ENCODE measurements around the gene ONECUT1. TPM values are rescaled to one million over a fixed set of nuclear protein-coding genes. Genes with fewer than 3 reads are reported as not detected.

ONECUT1 gene
- total and polyA plus RNA-seq, 5 donors from 2014 or later: not detected

DNA sequence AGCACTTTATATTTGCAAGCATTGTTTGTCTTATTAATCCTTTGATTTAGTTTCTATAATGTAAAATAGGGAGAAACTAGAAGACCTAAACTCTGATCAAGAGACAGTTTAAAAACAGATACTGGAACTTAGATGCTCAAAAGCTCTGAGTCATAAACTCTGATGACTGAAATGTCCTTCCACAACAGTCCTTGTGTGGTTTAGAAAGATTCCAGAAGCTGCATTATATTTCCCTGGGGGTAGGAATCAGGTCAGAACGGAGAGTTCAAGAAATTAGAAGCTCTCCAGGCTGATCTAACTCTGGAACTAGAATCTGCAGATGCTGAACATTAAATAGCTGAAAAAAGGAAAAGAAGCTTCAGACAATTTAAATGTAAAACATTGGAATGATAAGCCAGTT lies 18.3 kb upstream of the ONECUT1 start:
- H3K4me1 Mint-ChIP-seq: peaks cover 0 to 15% (median 6%) of the 10 kb centered on the region in 4 donors
- H3K4me1 ChIP-seq (ENCODE audit: control insufficient read depth, insufficient read depth, low read length, poor library complexity, severe bottlenecking): peaks cover 30% of the 10 kb centered on the region
- ATAC-seq (ENCODE audit: low read depth in 2 of 2): no peak

DNA sequence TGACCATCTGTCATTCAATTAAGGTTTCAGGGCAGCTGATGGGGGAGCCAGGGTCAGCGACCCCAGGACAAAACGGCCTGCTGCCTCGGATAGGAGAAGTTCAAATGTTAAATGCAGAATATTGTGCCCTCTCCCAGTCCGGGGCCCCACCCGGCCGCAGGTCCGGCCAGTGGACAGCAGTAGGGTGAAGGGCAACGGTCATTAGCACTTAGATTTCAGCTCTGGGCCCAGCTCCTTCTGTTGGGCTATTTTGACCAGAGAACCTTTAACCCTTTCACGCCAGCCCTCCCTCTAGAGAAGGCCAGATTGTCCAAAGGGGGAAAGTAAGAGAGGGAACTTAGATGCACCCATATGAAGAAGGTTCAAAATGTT lies 16.1 kb upstream of the ONECUT1 start:
- Mint-ChIP-seq H3K27me3 (peaks cover 88% of the 10 kb centered on the region), H3K4me1 (peaks cover 4 to 21% (median 9%) of the 10 kb centered on the region in 4 donors), H3K36me3 (no peaks in the 10 kb centered on the region), H3K9me3 (peaks cover 0 to 9% (median 0%) of the 10 kb centered on the region in 7 donors), H3K4me3 (peak overlapping the region in 2 of 4 donors; percentile 13 to 74), H3K27ac (no peak overlapping the region)
- Histone ChIP-seq H3K4me3 (ENCODE audit: low read depth, low read length) (no peak overlapping the region), H3K4me1 (ENCODE audit: control insufficient read depth, insufficient read depth, low read length, poor library complexity, severe bottlenecking) (peaks cover 34% of the 10 kb centered on the region), H3K27me3 (ENCODE audit: control insufficient read depth, insufficient read depth, low read length) (peaks cover 60% of the 10 kb centered on the region), H3K9me3 (ENCODE audit: control insufficient read depth in 2 of 2, low read length in 2 of 2) (peaks cover 0 to 5% of the 10 kb centered on the region in 2 experiments), H3K27ac (ENCODE audit: insufficient read depth, low read length, poor library complexity, severe bottlenecking) (no peak overlapping the region), H3K36me3 (ENCODE audit: control insufficient read depth, insufficient read depth, low read length) (no peaks in the 10 kb centered on the region)
- ATAC-seq (ENCODE audit: low read depth in 2 of 2): no peak
- no peak for DNase-seq

More for the DNA sequence above, 18.3 kb upstream of the ONECUT1 start:
- no peaks in the 10 kb centered on the region for H3K9me3 ChIP-seq (ENCODE audit: control insufficient read depth in 2 of 2, low read length in 2 of 2)
- peak overlapping the region in 1 of 4 donors; percentile 51 for H3K4me3 Mint-ChIP-seq
- H3K27ac Mint-ChIP-seq: no peak overlapping the region
- no peak overlapping the region for H3K4me3 ChIP-seq (ENCODE audit: low read depth, low read length)
- peaks cover 0 to 1% (median 0%) of the 10 kb centered on the region in 7 donors for H3K9me3 Mint-ChIP-seq
- no peaks in the 10 kb centered on the region for H3K36me3 Mint-ChIP-seq
- no peaks in the 10 kb centered on the region for H3K36me3 ChIP-seq (ENCODE audit: control insufficient read depth, insufficient read depth, low read length)
- DNase-seq: no peak
- peaks cover 86% of the 10 kb centered on the region for H3K27me3 Mint-ChIP-seq
- H3K27ac ChIP-seq (ENCODE audit: insufficient read depth, low read length, poor library complexity, severe bottlenecking): no peak overlapping the region
- peaks cover 45% of the 10 kb centered on the region for H3K27me3 ChIP-seq (ENCODE audit: control insufficient read depth, insufficient read depth, low read length)

DNA sequence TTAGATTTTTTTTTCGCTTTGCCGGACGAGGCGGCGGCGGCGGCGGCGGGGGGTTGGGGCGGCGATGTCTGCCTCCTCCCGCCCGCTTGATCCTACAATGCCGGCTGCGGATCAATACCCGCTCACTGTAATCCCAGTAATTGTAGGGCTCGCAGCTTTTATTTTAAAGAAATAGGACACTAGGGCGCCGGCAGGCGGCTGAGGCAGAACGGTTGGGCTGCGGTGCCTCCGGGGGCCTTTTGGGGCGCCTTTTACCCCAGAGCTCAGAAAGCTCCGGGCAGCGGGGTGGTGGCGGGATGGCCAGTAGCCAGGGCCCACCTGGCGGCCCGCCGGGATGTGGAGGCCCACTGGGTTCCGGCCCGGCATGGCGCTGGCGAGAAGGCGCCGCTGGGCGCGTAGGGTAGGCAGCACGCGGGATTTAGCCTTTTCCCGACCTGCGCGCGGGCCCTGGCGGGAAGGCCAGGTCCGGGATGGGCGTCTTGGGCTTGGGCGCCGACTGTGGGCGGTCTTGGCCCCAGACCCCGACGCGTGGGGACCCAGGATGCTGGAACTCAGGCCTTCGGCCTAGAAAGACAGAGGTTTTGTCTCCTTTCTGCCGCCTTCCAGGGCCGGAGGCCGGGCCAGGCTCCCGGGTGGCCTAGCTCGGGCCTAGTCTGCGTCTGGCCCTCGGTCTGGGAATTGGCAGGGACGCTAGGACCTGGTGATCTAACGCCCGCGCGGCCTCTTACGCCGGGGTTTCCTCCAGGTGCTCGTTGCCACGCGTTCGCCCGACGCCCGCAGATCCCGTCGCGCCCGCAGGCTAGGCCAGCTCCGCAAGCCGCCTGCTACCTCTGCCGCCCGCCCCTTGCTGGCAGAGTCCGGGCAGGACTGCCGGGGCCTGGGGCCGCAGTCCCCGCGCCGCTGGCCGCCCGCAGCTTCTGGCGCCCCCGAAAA lies 15.5 kb upstream of the ONECUT1 start:
- peak; percentile 37 to 40 for ATAC-seq (ENCODE audit: low read depth in 2 of 2)
- H3K27me3 ChIP-seq (ENCODE audit: control insufficient read depth, insufficient read depth, low read length): peaks cover 59% of the 10 kb centered on the region
- H3K36me3 ChIP-seq (ENCODE audit: control insufficient read depth, insufficient read depth, low read length): no peaks in the 10 kb centered on the region
- H3K9me3 ChIP-seq (ENCODE audit: control insufficient read depth in 2 of 2, low read length in 2 of 2): peaks cover 0 to 9% of the 10 kb centered on the region in 2 experiments
- no peak overlapping the region for H3K4me3 ChIP-seq (ENCODE audit: low read depth, low read length)
- H3K4me1 Mint-ChIP-seq: peaks cover 4 to 25% (median 13%) of the 10 kb centered on the region in 4 donors
- no peak overlapping the region for H3K27ac Mint-ChIP-seq
- peaks cover 34% of the 10 kb centered on the region for H3K4me1 ChIP-seq (ENCODE audit: control insufficient read depth, insufficient read depth, low read length, poor library complexity, severe bottlenecking)
- no peak for DNase-seq
- H3K36me3 Mint-ChIP-seq: no peaks in the 10 kb centered on the region
- H3K4me3 Mint-ChIP-seq: peak overlapping the region in 3 of 4 donors; percentile 79 to 88 (median 84)
- H3K27ac ChIP-seq (ENCODE audit: insufficient read depth, low read length, poor library complexity, severe bottlenecking): no peak overlapping the region
- peaks cover 90% of the 10 kb centered on the region for H3K27me3 Mint-ChIP-seq
- peaks cover 0 to 15% (median 0%) of the 10 kb centered on the region in 7 donors for H3K9me3 Mint-ChIP-seq

DNA sequence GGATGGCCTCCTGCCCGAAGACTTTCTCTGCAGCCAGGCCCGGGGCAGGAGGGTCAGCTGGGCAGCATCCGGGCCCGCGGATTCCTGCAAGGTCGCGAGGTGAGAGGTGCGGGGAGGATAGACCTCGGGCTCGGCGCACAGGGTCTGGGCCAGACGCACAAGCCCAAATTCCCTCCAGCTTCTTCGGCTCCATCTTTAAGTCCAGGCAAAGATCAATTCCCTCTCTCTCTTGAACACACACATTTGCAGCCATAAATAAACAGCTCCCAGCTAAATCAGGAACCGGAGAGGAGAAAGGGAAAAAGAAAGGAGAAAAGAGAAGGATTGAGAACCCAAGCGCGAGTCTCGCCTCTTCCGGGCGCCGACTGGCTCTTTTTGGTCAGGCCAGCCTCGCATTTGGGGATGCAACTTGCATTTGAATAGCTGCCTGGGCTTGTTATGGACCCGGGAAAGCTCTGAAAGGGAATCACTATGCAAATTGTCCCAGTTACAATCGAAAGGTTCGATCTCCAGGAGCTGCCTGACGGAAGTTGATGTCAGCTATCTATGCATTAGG lies 14.5 kb upstream of the ONECUT1 start:
- peak overlapping the region; percentile 69 for H3K4me3 ChIP-seq (ENCODE audit: low read depth, low read length)
- DNase-seq (no peak), ATAC-seq (ENCODE audit: low read depth in 2 of 2) (no peak)
- Mint-ChIP-seq H3K27ac (no peak overlapping the region), H3K4me1 (peaks cover 4 to 29% (median 18%) of the 10 kb centered on the region in 4 donors), H3K27me3 (peaks cover 93% of the 10 kb centered on the region), H3K36me3 (no peaks in the 10 kb centered on the region), H3K9me3 (peaks cover 0 to 15% (median 0%) of the 10 kb centered on the region in 7 donors), H3K4me3 (peak overlapping the region; percentile 50 to 88 (median 86))
- H3K9me3 ChIP-seq (ENCODE audit: control insufficient read depth in 2 of 2, low read length in 2 of 2): peaks cover 0 to 9% of the 10 kb centered on the region in 2 experiments
- H3K4me1 ChIP-seq (ENCODE audit: control insufficient read depth, insufficient read depth, low read length, poor library complexity, severe bottlenecking): peaks cover 34% of the 10 kb centered on the region
- H3K27ac ChIP-seq (ENCODE audit: insufficient read depth, low read length, poor library complexity, severe bottlenecking): no peak overlapping the region
- H3K27me3 ChIP-seq (ENCODE audit: control insufficient read depth, insufficient read depth, low read length): peaks cover 66% of the 10 kb centered on the region
- no peaks in the 10 kb centered on the region for H3K36me3 ChIP-seq (ENCODE audit: control insufficient read depth, insufficient read depth, low read length)

DNA sequence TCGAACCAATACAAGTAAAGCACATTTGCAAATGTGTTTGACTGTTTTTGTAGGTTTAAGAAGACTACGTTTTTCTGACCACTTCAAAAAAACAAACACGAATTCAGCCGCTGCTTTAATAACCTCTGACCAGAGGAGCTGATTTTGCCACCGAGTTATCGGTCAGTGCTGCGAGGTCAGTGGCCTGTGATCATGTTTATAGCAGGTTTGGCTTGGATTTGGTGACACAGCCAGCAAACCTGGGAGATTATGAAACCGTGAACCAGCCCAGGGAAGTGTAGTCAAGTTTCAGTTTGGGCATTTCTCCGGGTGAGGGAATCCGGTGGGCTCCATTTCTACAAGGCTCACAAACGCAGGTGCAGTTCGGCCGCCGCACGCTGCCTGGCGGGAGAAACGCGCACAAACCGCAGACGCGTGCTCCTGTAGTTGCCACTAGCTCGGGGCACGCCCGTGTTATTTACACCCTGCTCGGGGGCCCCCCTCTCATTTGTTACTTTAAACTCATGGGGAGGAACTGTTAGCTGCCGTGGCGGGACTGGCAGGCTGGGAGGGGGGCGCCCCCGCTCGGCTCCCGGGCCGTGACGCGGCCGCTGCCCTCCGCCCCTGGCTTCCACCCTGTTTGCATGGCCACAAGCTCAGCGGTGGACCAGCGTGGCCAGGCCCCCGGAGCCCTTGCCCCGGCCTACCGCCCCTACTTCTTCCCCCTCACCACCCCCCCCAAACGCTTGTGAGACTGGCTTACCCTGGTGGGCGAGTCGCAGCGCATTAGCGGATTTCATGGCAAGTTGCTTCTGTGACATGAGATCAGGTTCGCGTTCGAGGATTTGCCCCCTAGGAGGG lies 13.6 kb upstream of the ONECUT1 start:
- Histone ChIP-seq H3K9me3 (ENCODE audit: control insufficient read depth in 2 of 2, low read length in 2 of 2) (peaks cover 0 to 9% of the 10 kb centered on the region in 2 experiments), H3K36me3 (ENCODE audit: control insufficient read depth, insufficient read depth, low read length) (no peaks in the 10 kb centered on the region), H3K4me1 (ENCODE audit: control insufficient read depth, insufficient read depth, low read length, poor library complexity, severe bottlenecking) (peaks cover 34% of the 10 kb centered on the region), H3K27me3 (ENCODE audit: control insufficient read depth, insufficient read depth, low read length) (peaks cover 64% of the 10 kb centered on the region), H3K27ac (ENCODE audit: insufficient read depth, low read length, poor library complexity, severe bottlenecking) (no peak overlapping the region), H3K4me3 (ENCODE audit: low read depth, low read length) (no peak overlapping the region)
- DNase-seq (no peak), ATAC-seq (ENCODE audit: low read depth in 2 of 2) (no peak)
- H3K27me3 Mint-ChIP-seq: peaks cover 93% of the 10 kb centered on the region
- peaks cover 4 to 35% (median 18%) of the 10 kb centered on the region in 4 donors for H3K4me1 Mint-ChIP-seq
- no peak overlapping the region for H3K27ac Mint-ChIP-seq
- H3K36me3 Mint-ChIP-seq: no peaks in the 10 kb centered on the region
- H3K4me3 Mint-ChIP-seq: peak overlapping the region; percentile 23 to 88 (median 67)
- peaks cover 0 to 15% (median 0%) of the 10 kb centered on the region in 7 donors for H3K9me3 Mint-ChIP-seq

DNA sequence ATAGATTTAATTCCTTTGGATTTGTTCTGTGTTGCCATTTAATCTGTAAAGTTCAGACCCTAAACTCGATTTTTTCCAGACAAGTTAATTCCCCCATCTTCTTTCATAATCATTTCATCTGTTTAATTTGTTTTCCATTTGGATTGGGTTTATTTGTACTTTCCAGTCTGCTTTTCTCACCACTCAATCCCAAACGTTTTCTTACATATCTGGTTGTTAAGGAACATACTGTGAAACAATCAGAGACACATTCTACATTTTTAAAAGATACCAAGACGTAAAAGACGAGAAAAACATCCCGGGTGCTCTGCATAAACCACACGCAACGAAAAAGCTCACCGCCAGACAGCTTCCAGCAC lies 13.0 kb upstream of the ONECUT1 start:
- H3K4me1 ChIP-seq (ENCODE audit: control insufficient read depth, insufficient read depth, low read length, poor library complexity, severe bottlenecking): peaks cover 37% of the 10 kb centered on the region
- peaks cover 0 to 9% of the 10 kb centered on the region in 2 experiments for H3K9me3 ChIP-seq (ENCODE audit: control insufficient read depth in 2 of 2, low read length in 2 of 2)
- H3K4me1 Mint-ChIP-seq: peaks cover 4 to 40% (median 18%) of the 10 kb centered on the region in 4 donors
- DNase-seq (no peak), ATAC-seq (ENCODE audit: low read depth in 2 of 2) (no peak)
- H3K36me3 ChIP-seq (ENCODE audit: control insufficient read depth, insufficient read depth, low read length): no peaks in the 10 kb centered on the region
- no peak overlapping the region for H3K27ac Mint-ChIP-seq
- H3K9me3 Mint-ChIP-seq: peaks cover 0 to 15% (median 0%) of the 10 kb centered on the region in 7 donors
- H3K36me3 Mint-ChIP-seq: no peaks in the 10 kb centered on the region
- H3K4me3 Mint-ChIP-seq: peak overlapping the region in 2 of 4 donors; percentile 8 to 50
- no peak overlapping the region for H3K4me3 ChIP-seq (ENCODE audit: low read depth, low read length)
- peaks cover 58% of the 10 kb centered on the region for H3K27me3 ChIP-seq (ENCODE audit: control insufficient read depth, insufficient read depth, low read length)
- no peak overlapping the region for H3K27ac ChIP-seq (ENCODE audit: insufficient read depth, low read length, poor library complexity, severe bottlenecking)
- peaks cover 93% of the 10 kb centered on the region for H3K27me3 Mint-ChIP-seq

DNA sequence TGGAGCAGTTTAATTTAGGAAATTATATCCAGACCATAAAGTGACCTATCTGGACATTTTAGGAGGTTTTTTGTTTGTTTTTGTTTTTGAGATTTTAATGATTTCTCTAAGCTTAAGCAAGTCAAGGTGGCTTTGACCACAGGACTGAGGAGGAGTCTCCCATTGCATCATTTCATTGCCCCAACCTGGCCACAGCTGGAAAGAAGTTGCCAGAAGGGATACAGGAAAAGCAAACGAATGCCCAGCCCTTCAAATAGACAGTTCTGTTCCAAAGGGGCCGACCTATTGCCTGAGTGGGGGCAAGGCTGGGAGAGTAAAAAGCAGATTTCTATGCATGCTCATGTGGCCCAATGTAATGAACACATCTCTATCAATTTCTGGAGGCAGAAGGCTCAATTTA lies 12.0 kb upstream of the ONECUT1 start:
- no peak overlapping the region for H3K27ac Mint-ChIP-seq
- H3K4me1 ChIP-seq (ENCODE audit: control insufficient read depth, insufficient read depth, low read length, poor library complexity, severe bottlenecking): peaks cover 44% of the 10 kb centered on the region

More for the DNA sequence above, 12.0 kb upstream of the ONECUT1 start:
- H3K27ac ChIP-seq (ENCODE audit: insufficient read depth, low read length, poor library complexity, severe bottlenecking): no peak overlapping the region
- H3K36me3 ChIP-seq (ENCODE audit: control insufficient read depth, insufficient read depth, low read length): no peaks in the 10 kb centered on the region
- ATAC-seq (ENCODE audit: low read depth in 2 of 2) (no peak), DNase-seq (no peak)
- no peak overlapping the region for H3K4me3 ChIP-seq (ENCODE audit: low read depth, low read length)
- Mint-ChIP-seq H3K4me1 (peaks cover 9 to 47% (median 24%) of the 10 kb centered on the region in 4 donors), H3K36me3 (no peaks in the 10 kb centered on the region), H3K4me3 (peak overlapping the region in 1 of 4 donors; percentile 50), H3K9me3 (peaks cover 0 to 15% (median 0%) of the 10 kb centered on the region in 7 donors), H3K27me3 (peaks cover 93% of the 10 kb centered on the region)
- H3K9me3 ChIP-seq (ENCODE audit: control insufficient read depth in 2 of 2, low read length in 2 of 2): peaks cover 0 to 9% of the 10 kb centered on the region in 2 experiments
- peaks cover 57% of the 10 kb centered on the region for H3K27me3 ChIP-seq (ENCODE audit: control insufficient read depth, insufficient read depth, low read length)
